ENCODE data around the gene ZMIZ2. TPM values are rescaled to one million over a fixed set of nuclear protein-coding genes. Genes with fewer than 3 reads are reported as not detected.

Gene ZMIZ2
- total RNA-seq, 1 experiment from 2014 or later = 91.3 TPM

GRCh38 chr7:44754802-44755697, 6.4 kb downstream of the ZMIZ2 start:
- ChIA-PET RAD21 (ENCODE audit: low non-redundant PET in 1 of 2, low total read pairs in 2 of 2, uncharacterized antibody in 2 of 2, unreplicated experiment in 2 of 2) (no interaction called here), POLR2A (no interaction called here), CTCF (no interaction called here)
- no peaks in the 10 kb centered on the region for H3K9me2 ChIP-seq (ENCODE audit: insufficient read depth)
- intact Hi-C loops (cut with micrococcal nuclease) = no loop called here
- no peaks in the 10 kb centered on the region for H4K20me1 ChIP-seq (ENCODE audit: insufficient read depth)
- no peak overlapping the region for H2AFZ ChIP-seq (ENCODE audit: low read depth, low read length, poor library complexity, severe bottlenecking)
- TF ChIP-seq YY1 (IDR thresholded peaks at IDR 0.05; ENCODE audit: extremely low read depth, insufficient replicate concordance, low read depth, low read length) (no peak), ELF1 (IDR thresholded peaks at IDR 0.05; ENCODE audit: borderline replicate concordance, low read depth) (no peak), ZNF274 (IDR thresholded peaks at IDR 0.05; ENCODE audit: low read depth, low read length) (no peak), CTCF (IDR thresholded peaks at IDR 0.05 in 2 of 3, conservative IDR thresholded peaks at IDR 0.05 in 1 of 3; ENCODE audit: borderline replicate concordance in 1 of 3, insufficient read depth in 1 of 3, low read depth in 2 of 3, low read length in 2 of 3) (no peak), EZH2phosphoT487 (IDR thresholded peaks at IDR 0.05; ENCODE audit: borderline replicate concordance) (no peak), FOSL1 (IDR thresholded peaks at IDR 0.05; ENCODE audit: low read depth) (no peak), RAD21 (IDR thresholded peaks at IDR 0.05; ENCODE audit: low read depth) (no peak), CEBPB (IDR thresholded peaks at IDR 0.05; ENCODE audit: low read depth) (no peak)
- H3K36me3 ChIP-seq (ENCODE audit: control insufficient read depth in 1 of 2, insufficient read depth in 2 of 2, low read length in 2 of 2) = peaks cover 6 to 10% of the 10 kb centered on the region in 2 experiments; a peak in 3 of 4 replicates
- peak overlapping the region; percentile 35; the same call in 1 of the 2 replicates for H3K27ac ChIP-seq (ENCODE audit: low read depth, low read length)
- H3K9me3 ChIP-seq (ENCODE audit: control insufficient read depth in 1 of 2, insufficient read depth in 1 of 2, low read depth in 1 of 2, low read length in 2 of 2) = no peaks in the 10 kb centered on the region
- no peaks in the 10 kb centered on the region for H3K27me3 ChIP-seq (ENCODE audit: insufficient read depth, low read length)
- DNase-seq (ENCODE audit: low read depth, low spot score) = no peak
- H3K4me2 ChIP-seq (ENCODE audit: low read length) = no peak overlapping the region
- no peak overlapping the region for H3K4me3 ChIP-seq (replicated peaks in 1 of 2; ENCODE audit: low read depth in 1 of 2, low read length in 2 of 2)
- BruUV-seq (replicated peaks) = no TSS peak
- H3K9ac ChIP-seq (ENCODE audit: low read length) = no peak overlapping the region
- ATAC-seq = peak; percentile 16; the same call in 1 of the 2 replicates
- H3K79me2 ChIP-seq (ENCODE audit: insufficient read depth, low read length) = peaks cover 48% of the 10 kb centered on the region
- peaks cover 11 to 20% of the 10 kb centered on the region in 2 experiments; a peak in 3 of 4 replicates for H3K4me1 ChIP-seq (ENCODE audit: control insufficient read depth in 1 of 2, insufficient read depth in 2 of 2, low read length in 2 of 2)

Measured in HCT116 (cell line).